Measurements from ENCODE around the gene REV1.

REV1 gene

GRCh38 chr2:99404797-99405669 is 84.8 kb downstream of the REV1 start:
- no peaks in the 10 kb centered on the region for H3K4me1 ChIP-seq (ENCODE audit: control extremely low read depth in 1 of 4, control insufficient read depth in 4 of 4, insufficient read depth in 4 of 4, low read length in 3 of 4)
- WGBS (ENCODE audit: insufficient coverage) = 94% methylated on average over 3 of the region's 5 CpGs
- ChIA-PET POLR2A (no interaction called here), CTCF (interaction anchor here (1.1 kb wide), 1 partner anchor 15 kb away, joined by 3 read pairs; no protein-coding TSS in a partner anchor)
- H3K27ac ChIP-seq (ENCODE audit: insufficient read depth in 1 of 2, low read depth in 1 of 2, low read length in 2 of 2, poor library complexity in 1 of 2, severe bottlenecking in 2 of 2) = no peak overlapping the region
- H3K9me3 ChIP-seq (ENCODE audit: control extremely low read depth in 1 of 5, control insufficient read depth in 4 of 5, insufficient read depth in 2 of 5, low read depth in 1 of 5, low read length in 4 of 5) = no peaks in the 10 kb centered on the region
- no peak for DNase-seq
- H3K27me3 ChIP-seq (replicated peaks in 2 of 5; ENCODE audit: control insufficient read depth in 4 of 5, insufficient read depth in 5 of 5, low read length in 4 of 5) = no peaks in the 10 kb centered on the region
- peaks cover 34 to 74% (median 56%) of the 10 kb centered on the region in 4 experiments for H3K36me3 ChIP-seq (ENCODE audit: control insufficient read depth in 4 of 4, insufficient read depth in 4 of 4, low read length in 3 of 4)
- H3K4me3 ChIP-seq (ENCODE audit: control insufficient read depth in 1 of 7, extremely low read depth in 1 of 7, insufficient read depth in 4 of 7, low read depth in 2 of 7, low read length in 6 of 7) = no peak overlapping the region

GRCh38 chr2:99404039-99404796 is 85.6 kb downstream of the REV1 start:
- DNase-seq = peak in 2 of 3 donors; percentile 11 to 21
- no peaks in the 10 kb centered on the region for H3K4me1 ChIP-seq (ENCODE audit: control extremely low read depth in 1 of 4, control insufficient read depth in 4 of 4, insufficient read depth in 4 of 4, low read length in 3 of 4)
- ChIA-PET CTCF (interaction anchor here (0.9 to 1.5 kb wide), 3 partner anchors 21 to 66 kb away, joined by 3 read pairs; no protein-coding TSS in a partner anchor), POLR2A (no interaction called here)
- peaks cover 37 to 78% (median 55%) of the 10 kb centered on the region in 4 experiments for H3K36me3 ChIP-seq (ENCODE audit: control insufficient read depth in 4 of 4, insufficient read depth in 4 of 4, low read length in 3 of 4)
- WGBS (ENCODE audit: insufficient coverage) = 96% methylated on average over 6 of the region's 8 CpGs
- H3K27ac ChIP-seq (ENCODE audit: insufficient read depth in 1 of 2, low read depth in 1 of 2, low read length in 2 of 2, poor library complexity in 1 of 2, severe bottlenecking in 2 of 2) = no peak overlapping the region
- H3K9me3 ChIP-seq (ENCODE audit: control extremely low read depth in 1 of 5, control insufficient read depth in 4 of 5, insufficient read depth in 2 of 5, low read depth in 1 of 5, low read length in 4 of 5) = no peaks in the 10 kb centered on the region
- no peak overlapping the region for H3K4me3 ChIP-seq (ENCODE audit: control insufficient read depth in 1 of 7, extremely low read depth in 1 of 7, insufficient read depth in 4 of 7, low read depth in 2 of 7, low read length in 6 of 7)
- no peaks in the 10 kb centered on the region for H3K27me3 ChIP-seq (replicated peaks in 2 of 5; ENCODE audit: control insufficient read depth in 4 of 5, insufficient read depth in 5 of 5, low read length in 4 of 5)

GRCh38 chr2:99403524-99403923 is 86.3 kb downstream of the REV1 start:
- H3K27ac ChIP-seq (ENCODE audit: insufficient read depth in 1 of 2, low read depth in 1 of 2, low read length in 2 of 2, poor library complexity in 1 of 2, severe bottlenecking in 2 of 2) = no peak overlapping the region
- no peak overlapping the region for H3K4me3 ChIP-seq (ENCODE audit: control insufficient read depth in 1 of 7, extremely low read depth in 1 of 7, insufficient read depth in 4 of 7, low read depth in 2 of 7, low read length in 6 of 7)
- no peaks in the 10 kb centered on the region for H3K27me3 ChIP-seq (replicated peaks in 2 of 5; ENCODE audit: control insufficient read depth in 4 of 5, insufficient read depth in 5 of 5, low read length in 4 of 5)
- peak in 2 of 3 donors; percentile 6 to 8 for DNase-seq
- H3K9me3 ChIP-seq (ENCODE audit: control extremely low read depth in 1 of 5, control insufficient read depth in 4 of 5, insufficient read depth in 2 of 5, low read depth in 1 of 5, low read length in 4 of 5) = no peaks in the 10 kb centered on the region
- CTCF ChIA-PET = interaction anchor here (0.9 to 1.5 kb wide), 4 partner anchors 16 to 66 kb away, joined by 3 read pairs; no protein-coding TSS in a partner anchor
- H3K4me1 ChIP-seq (ENCODE audit: control extremely low read depth in 1 of 4, control insufficient read depth in 4 of 4, insufficient read depth in 4 of 4, low read length in 3 of 4) = no peaks in the 10 kb centered on the region
- WGBS (ENCODE audit: insufficient coverage) = 100% methylated on average over 3 of the region's 4 CpGs
- POLR2A ChIA-PET = no interaction called here
- H3K36me3 ChIP-seq (ENCODE audit: control insufficient read depth in 4 of 4, insufficient read depth in 4 of 4, low read length in 3 of 4) = peaks cover 41 to 81% (median 59%) of the 10 kb centered on the region in 4 experiments

- Histone ChIP-seq H3K36me3 (ENCODE audit: control insufficient read depth in 4 of 4, insufficient read depth in 4 of 4, low read length in 3 of 4) (peaks cover 41 to 81% (median 61%) of the 10 kb centered on the region in 4 experiments), H3K4me3 (ENCODE audit: control insufficient read depth in 1 of 7, extremely low read depth in 1 of 7, insufficient read depth in 4 of 7, low read depth in 2 of 7, low read length in 6 of 7) (no peak overlapping the region), H3K27ac (ENCODE audit: insufficient read depth in 1 of 2, low read depth in 1 of 2, low read length in 2 of 2, poor library complexity in 1 of 2, severe bottlenecking in 2 of 2) (no peak overlapping the region), H3K27me3 (replicated peaks in 2 of 5; ENCODE audit: control insufficient read depth in 4 of 5, insufficient read depth in 5 of 5, low read length in 4 of 5) (no peaks in the 10 kb centered on the region), H3K4me1 (ENCODE audit: control extremely low read depth in 1 of 4, control insufficient read depth in 4 of 4, insufficient read depth in 4 of 4, low read length in 3 of 4) (no peaks in the 10 kb centered on the region), H3K9me3 (ENCODE audit: control extremely low read depth in 1 of 5, control insufficient read depth in 4 of 5, insufficient read depth in 2 of 5, low read depth in 1 of 5, low read length in 4 of 5) (no peaks in the 10 kb centered on the region)
- POLR2A ChIA-PET = no interaction called here
- no peak for DNase-seq
- CTCF ChIA-PET = interaction anchor here (0.9 to 1.5 kb wide), 4 partner anchors 16 to 65 kb away, joined by 3 read pairs; no protein-coding TSS in a partner anchor
These were observed 86.7 kb downstream of the REV1 start for GRCh38 chr2:99403084-99403483.

- no peaks in the 10 kb centered on the region for H3K9me3 ChIP-seq (ENCODE audit: control extremely low read depth in 1 of 5, control insufficient read depth in 4 of 5, insufficient read depth in 2 of 5, low read depth in 1 of 5, low read length in 4 of 5)
- H3K36me3 ChIP-seq (ENCODE audit: control insufficient read depth in 4 of 4, insufficient read depth in 4 of 4, low read length in 3 of 4) = peaks cover 44 to 93% (median 73%) of the 10 kb centered on the region in 4 experiments
- DNase-seq = no peak
- H3K4me1 ChIP-seq (ENCODE audit: control extremely low read depth in 1 of 4, control insufficient read depth in 4 of 4, insufficient read depth in 4 of 4, low read length in 3 of 4) = no peaks in the 10 kb centered on the region
- POLR2A ChIA-PET = no interaction called here
- CTCF ChIA-PET = no interaction called here
- H3K27ac ChIP-seq (ENCODE audit: insufficient read depth in 1 of 2, low read depth in 1 of 2, low read length in 2 of 2, poor library complexity in 1 of 2, severe bottlenecking in 2 of 2) = no peak overlapping the region
- no peaks in the 10 kb centered on the region for H3K27me3 ChIP-seq (replicated peaks in 2 of 5; ENCODE audit: control insufficient read depth in 4 of 5, insufficient read depth in 5 of 5, low read length in 4 of 5)
- WGBS (ENCODE audit: insufficient coverage) = 80% methylated on average over 1 of the region's 4 CpGs
- no peak overlapping the region for H3K4me3 ChIP-seq (ENCODE audit: control insufficient read depth in 1 of 7, extremely low read depth in 1 of 7, insufficient read depth in 4 of 7, low read depth in 2 of 7, low read length in 6 of 7)
These were observed 88.0 kb downstream of the REV1 start for GRCh38 chr2:99401841-99402240.

- 100% methylated on average over 1 of the region's 2 CpGs for WGBS (ENCODE audit: insufficient coverage)
- H3K9me3 ChIP-seq (ENCODE audit: control extremely low read depth in 1 of 5, control insufficient read depth in 4 of 5, insufficient read depth in 2 of 5, low read depth in 1 of 5, low read length in 4 of 5) = no peaks in the 10 kb centered on the region
- H3K36me3 ChIP-seq (ENCODE audit: control insufficient read depth in 4 of 4, insufficient read depth in 4 of 4, low read length in 3 of 4) = peaks cover 48 to 96% (median 74%) of the 10 kb centered on the region in 4 experiments
- no peak overlapping the region for H3K4me3 ChIP-seq (ENCODE audit: control insufficient read depth in 1 of 7, extremely low read depth in 1 of 7, insufficient read depth in 4 of 7, low read depth in 2 of 7, low read length in 6 of 7)
- H3K27me3 ChIP-seq (replicated peaks in 2 of 5; ENCODE audit: control insufficient read depth in 4 of 5, insufficient read depth in 5 of 5, low read length in 4 of 5) = no peaks in the 10 kb centered on the region
- no peaks in the 10 kb centered on the region for H3K4me1 ChIP-seq (ENCODE audit: control extremely low read depth in 1 of 4, control insufficient read depth in 4 of 4, insufficient read depth in 4 of 4, low read length in 3 of 4)
- ChIA-PET CTCF (no interaction called here), POLR2A (no interaction called here)
- DNase-seq = no peak
- no peak overlapping the region for H3K27ac ChIP-seq (ENCODE audit: insufficient read depth in 1 of 2, low read depth in 1 of 2, low read length in 2 of 2, poor library complexity in 1 of 2, severe bottlenecking in 2 of 2)
These were observed 90.0 kb downstream of the REV1 start for GRCh38 chr2:99399795-99400194.

GRCh38 chr2:99399063-99399462 is 90.8 kb downstream of the REV1 start:
- H3K36me3 ChIP-seq (ENCODE audit: control insufficient read depth in 4 of 4, insufficient read depth in 4 of 4, low read length in 3 of 4) = peaks cover 46 to 96% (median 70%) of the 10 kb centered on the region in 4 experiments
- no peaks in the 10 kb centered on the region for H3K27me3 ChIP-seq (replicated peaks in 2 of 5; ENCODE audit: control insufficient read depth in 4 of 5, insufficient read depth in 5 of 5, low read length in 4 of 5)
- DNase-seq = no peak
- no peak overlapping the region for H3K4me3 ChIP-seq (ENCODE audit: control insufficient read depth in 1 of 7, extremely low read depth in 1 of 7, insufficient read depth in 4 of 7, low read depth in 2 of 7, low read length in 6 of 7)
- H3K27ac ChIP-seq (ENCODE audit: insufficient read depth in 1 of 2, low read depth in 1 of 2, low read length in 2 of 2, poor library complexity in 1 of 2, severe bottlenecking in 2 of 2) = no peak overlapping the region
- no peaks in the 10 kb centered on the region for H3K9me3 ChIP-seq (ENCODE audit: control extremely low read depth in 1 of 5, control insufficient read depth in 4 of 5, insufficient read depth in 2 of 5, low read depth in 1 of 5, low read length in 4 of 5)
- ChIA-PET POLR2A (no interaction called here), CTCF (interaction anchor here (0.9 kb wide), 1 partner anchor 20 kb away, joined by 3 read pairs; no protein-coding TSS in a partner anchor)
- H3K4me1 ChIP-seq (ENCODE audit: control extremely low read depth in 1 of 4, control insufficient read depth in 4 of 4, insufficient read depth in 4 of 4, low read length in 3 of 4) = no peaks in the 10 kb centered on the region
- 98% methylated on average over 5 of the region's 5 CpGs for WGBS (ENCODE audit: insufficient coverage)

Data from common myeloid progenitor, CD34-positive (primary cell).